MCF 10A (cell line): ENCODE results near the gene VEGFB. TPM values are rescaled to one million over a fixed set of nuclear protein-coding genes. Genes with fewer than 3 reads are reported as not detected.

Experiments
- BruUV-seq: library from RNA; stranded (reverse); fragments of 400-500 nt; replicated peaks from 2 replicates; lab custom pipeline; 2021; lab: Mats Ljungman, UMichigan
- CTCF ChIA-PET: fragments of 300-600 bp; sonication (Branson Sonifier 250); formaldehyde crosslinking; extraction: SDS; loops from one replicate; lab custom pipeline; 2021; ENCODE audit warnings: antibody characterized with exemption, inconsistent platforms; lab: Yijun Ruan, JAX
- POLR2A ChIA-PET: fragments of 300-600, 350-650 bp; sonication (Branson Sonifier 250); formaldehyde crosslinking; extraction: SDS; loops from one replicate; lab custom pipeline; 2020; ENCODE audit warnings: antibody characterized with exemption, inconsistent platforms; lab: Yijun Ruan, JAX
- DNase-seq: peaks from one replicate; pipeline ENCODE4 v3.0.0-alpha.2; 2018; ENCODE audit not compliant: unreplicated experiment
- H3K27ac Mint-ChIP-seq: one replicate; pipeline ENCODE4 v1.8.0; 2022; ENCODE audit warnings: mild to moderate bottlenecking, low read depth, mixed read lengths; ENCODE audit not compliant: unreplicated experiment
- H3K27me3 Mint-ChIP-seq: one replicate; pipeline ENCODE4 v1.8.0; 2022; ENCODE audit warnings: mixed read lengths; ENCODE audit not compliant: insufficient read depth, unreplicated experiment
- H3K36me3 Mint-ChIP-seq: one replicate; pipeline ENCODE4 v1.8.0; 2022; ENCODE audit warnings: mild to moderate bottlenecking, moderate library complexity, mixed read lengths; ENCODE audit not compliant: insufficient read depth, unreplicated experiment
- H3K4me1 Mint-ChIP-seq: one replicate; pipeline ENCODE4 v1.8.0; 2022; ENCODE audit warnings: mixed read lengths; ENCODE audit not compliant: insufficient read depth, unreplicated experiment
- H3K4me3 Mint-ChIP-seq: one replicate; pipeline ENCODE4 v1.8.0; 2022; ENCODE audit warnings: mild to moderate bottlenecking, moderate library complexity, mixed read lengths; ENCODE audit not compliant: unreplicated experiment
- H3K9me3 Mint-ChIP-seq: one replicate; pipeline ENCODE4 v1.8.0; 2022; ENCODE audit warnings: mixed read lengths; ENCODE audit not compliant: unreplicated experiment
- intact Hi-C: fragments of 100-400 bp; cut with micrococcal nuclease; formaldehyde crosslinking; loops from 2 replicates; pipeline ENCODE4 v1.14.1; 2022
- total RNA-seq: library from RNA; stranded (reverse); gene quantifications from 2 replicates; pipeline ENCODE4 v1.2.3, GENCODE V29; 2022
- TF ChIP-seq, protein P1 (sequence below): fragments of 200-600 bp; IDR thresholded peaks from one replicate; pipeline ENCODE4 v1.8.0; 2022; ENCODE audit warnings: antibody characterized with exemption, mild to moderate bottlenecking; ENCODE audit not compliant: unreplicated experiment

VEGFB gene
- total RNA-seq, 1 experiment from 2014 or later: 46.0 TPM

DNA sequence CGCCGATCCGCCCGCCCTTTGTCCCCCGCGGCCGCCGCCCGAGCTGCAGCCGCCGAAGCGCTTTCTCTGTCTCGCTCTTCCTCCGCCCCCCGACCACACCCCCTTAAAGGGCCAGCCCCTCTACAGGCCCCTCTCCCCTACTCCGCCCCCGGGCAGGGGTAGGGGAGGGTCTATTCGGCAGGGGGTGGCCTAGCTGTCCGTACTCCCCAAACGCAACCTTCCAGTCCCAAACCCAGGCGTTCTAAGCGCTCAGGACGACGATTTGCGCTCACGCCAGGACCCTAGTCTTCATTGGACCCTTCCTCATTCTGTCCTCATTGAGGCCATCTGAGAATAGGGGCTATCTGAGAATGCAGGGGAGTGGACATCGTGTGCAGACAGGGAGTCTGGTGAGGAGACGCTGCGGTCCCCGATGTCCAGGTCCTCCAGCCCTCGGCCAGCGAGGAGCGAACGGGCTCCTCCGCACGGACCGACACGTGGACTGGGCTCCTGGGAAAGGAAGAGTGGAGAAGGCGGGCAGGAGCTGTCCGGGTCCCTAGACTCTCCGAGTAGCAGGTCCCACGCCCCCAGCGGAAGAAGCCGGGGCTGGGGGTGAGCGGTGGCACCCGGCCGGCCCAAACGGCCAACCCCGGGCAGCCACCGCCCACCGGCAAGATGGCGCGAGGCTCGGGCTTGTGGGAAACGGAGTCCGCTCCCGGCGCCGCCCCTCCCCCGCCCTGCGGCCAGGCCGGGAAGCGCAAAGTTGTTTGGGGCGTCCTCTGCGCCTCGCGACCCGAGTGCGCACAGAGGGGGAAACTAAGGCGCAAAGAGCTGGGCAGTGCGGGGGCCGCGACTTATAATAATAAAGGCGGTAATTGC, 12.7 kb downstream of the VEGFB start, which contains the start of gene PPP1R14B:
PPP1R14B (minus strand) TSS at position 73 of the 858 bp plus-strand sequence. CDS start 270 bp downstream, outside the sequence.
- peak within 1 kb of the TSS; percentile 93 for H3K4me3 Mint-ChIP-seq
- DNase-seq: peak; percentile 86
- POLR2A ChIA-PET: interaction anchor here (0.7 to 10.8 kb wide), 18 partner anchors 9 to 113 kb away, joined by 3 to 122 read pairs (median 10); partner anchors contain the start of genes BAD, CATSPERZ, DNAJC4 and ESRRA
- peaks cover 27% of the 10 kb centered on the region for H3K36me3 Mint-ChIP-seq
- H3K9me3 Mint-ChIP-seq: no peaks in the 10 kb centered on the region
- H3K4me1 Mint-ChIP-seq: peaks cover 15% of the 10 kb centered on the region
- H3K27me3 Mint-ChIP-seq: no peaks in the 10 kb centered on the region
- intact Hi-C loops: loop anchor here (2.0 kb wide), 1 partner anchor 58 kb away; the partner anchor contains the start of gene ESRRA
- peak within 1 kb of the TSS; percentile 69 for H3K27ac Mint-ChIP-seq
- TF ChIP-seq, protein P1, sequence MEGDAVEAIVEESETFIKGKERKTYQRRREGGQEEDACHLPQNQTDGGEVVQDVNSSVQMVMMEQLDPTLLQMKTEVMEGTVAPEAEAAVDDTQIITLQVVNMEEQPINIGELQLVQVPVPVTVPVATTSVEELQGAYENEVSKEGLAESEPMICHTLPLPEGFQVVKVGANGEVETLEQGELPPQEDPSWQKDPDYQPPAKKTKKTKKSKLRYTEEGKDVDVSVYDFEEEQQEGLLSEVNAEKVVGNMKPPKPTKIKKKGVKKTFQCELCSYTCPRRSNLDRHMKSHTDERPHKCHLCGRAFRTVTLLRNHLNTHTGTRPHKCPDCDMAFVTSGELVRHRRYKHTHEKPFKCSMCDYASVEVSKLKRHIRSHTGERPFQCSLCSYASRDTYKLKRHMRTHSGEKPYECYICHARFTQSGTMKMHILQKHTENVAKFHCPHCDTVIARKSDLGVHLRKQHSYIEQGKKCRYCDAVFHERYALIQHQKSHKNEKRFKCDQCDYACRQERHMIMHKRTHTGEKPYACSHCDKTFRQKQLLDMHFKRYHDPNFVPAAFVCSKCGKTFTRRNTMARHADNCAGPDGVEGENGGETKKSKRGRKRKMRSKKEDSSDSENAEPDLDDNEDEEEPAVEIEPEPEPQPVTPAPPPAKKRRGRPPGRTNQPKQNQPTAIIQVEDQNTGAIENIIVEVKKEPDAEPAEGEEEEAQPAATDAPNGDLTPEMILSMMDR: no peak
- CTCF ChIA-PET: interaction anchor here (0.9 to 1.7 kb wide), 3 partner anchors 43 to 66 kb away, joined by 3 to 4 read pairs (median 4); no protein-coding TSS in a partner anchor
- BruUV-seq: no TSS peak

- Mint-ChIP-seq H3K36me3 (peaks cover 21% of the 10 kb centered on the region), H3K27me3 (no peaks in the 10 kb centered on the region), H3K27ac (peak overlapping the region; percentile 42), H3K4me1 (peaks cover 15% of the 10 kb centered on the region), H3K4me3 (peak overlapping the region; percentile 93), H3K9me3 (no peaks in the 10 kb centered on the region)
- ChIA-PET POLR2A (interaction anchor here (0.6 to 10.8 kb wide), 9 partner anchors 19 to 81 kb away, joined by 3 to 122 read pairs (median 23); partner anchors contain the start of genes CATSPERZ, DNAJC4, ESRRA and NUDT22), CTCF (interaction anchor here (0.9 to 1.7 kb wide), 3 partner anchors 24 to 53 kb away, joined by 3 to 4 read pairs (median 4); no protein-coding TSS in a partner anchor)
- no peak for DNase-seq
- BruUV-seq: TSS peak; percentile 8
- intact Hi-C loops: loop anchor here (2.0 kb wide), 1 partner anchor 57 kb away; the partner anchor contains the start of gene ESRRA
- TF ChIP-seq, protein P1: no peak
Observed at GRCh38 chr11:64247729-64248531, 13.5 kb downstream of the VEGFB start.

DNA sequence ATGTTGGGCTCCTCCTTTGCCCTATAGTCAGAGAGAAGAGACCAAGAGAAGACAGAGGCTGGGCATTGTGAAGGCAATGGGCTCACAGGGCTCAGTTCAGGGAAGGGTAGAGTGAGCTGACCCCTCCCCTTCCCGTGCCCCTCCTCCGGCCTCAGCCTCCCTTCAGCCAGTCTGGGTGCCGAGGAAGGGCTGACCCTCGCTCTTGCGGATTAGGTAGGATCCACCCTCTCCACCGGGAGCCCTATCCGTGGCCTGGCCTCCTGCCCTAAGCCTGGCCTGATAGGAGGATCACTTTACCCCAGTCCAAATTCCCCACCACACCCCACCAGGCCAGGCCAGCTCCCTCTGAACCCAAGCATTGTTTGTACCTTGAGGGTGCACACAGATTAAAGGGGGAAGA, 14.2 kb downstream of the VEGFB start:
- peaks cover 18% of the 10 kb centered on the region for H3K36me3 Mint-ChIP-seq
- H3K4me1 Mint-ChIP-seq: peaks cover 9% of the 10 kb centered on the region
- peak overlapping the region; percentile 93 for H3K4me3 Mint-ChIP-seq
- intact Hi-C loops: no loop called here
- CTCF ChIA-PET: interaction anchor here (0.7 to 4.5 kb wide), 5 partner anchors 20 to 446 kb away, joined by 3 to 65 read pairs (median 4); partner anchors contain the start of gene CATSPERZ
- no peaks in the 10 kb centered on the region for H3K9me3 Mint-ChIP-seq
- POLR2A ChIA-PET: interaction anchor here (0.6 to 10.8 kb wide), 4 partner anchors 20 to 82 kb away, joined by 3 to 122 read pairs (median 91); partner anchors contain the start of genes CATSPERZ, DNAJC4, ESRRA and NUDT22
- BruUV-seq: no TSS peak
- TF ChIP-seq, protein P1: no peak
- H3K27me3 Mint-ChIP-seq: no peaks in the 10 kb centered on the region
- no peak for DNase-seq
- no peak overlapping the region for H3K27ac Mint-ChIP-seq
